Thyroid gland (tissue), 4 donors: ENCODE data around the gene UBL5.

Source experiments
- POLR2A ChIP-seq, 2 donors: fragments of 450-650 bp; IDR thresholded peaks; one replicate each; pipeline ENCODE4 v1.6.1; 2017; ENCODE audit warnings: antibody characterized with exemption in 2 of 2, mild to moderate bottlenecking in 2 of 2, moderate library complexity in 1 of 2
- TF ChIP-seq, protein P1 (sequence below), 6 experiments: fragments of 200-600 bp in 3 of 6; fragments of 450-650 bp in 3 of 6; sonication (generic) in 3 of 6; IDR thresholded peaks; one replicate each; pipeline ENCODE4 v1.5.1; 2016 to 2019; ENCODE audit warnings: antibody characterized with exemption in 6 of 6, mild to moderate bottlenecking in 2 of 6, inconsistent platforms in 1 of 6, moderate library complexity in 1 of 6

DNA sequence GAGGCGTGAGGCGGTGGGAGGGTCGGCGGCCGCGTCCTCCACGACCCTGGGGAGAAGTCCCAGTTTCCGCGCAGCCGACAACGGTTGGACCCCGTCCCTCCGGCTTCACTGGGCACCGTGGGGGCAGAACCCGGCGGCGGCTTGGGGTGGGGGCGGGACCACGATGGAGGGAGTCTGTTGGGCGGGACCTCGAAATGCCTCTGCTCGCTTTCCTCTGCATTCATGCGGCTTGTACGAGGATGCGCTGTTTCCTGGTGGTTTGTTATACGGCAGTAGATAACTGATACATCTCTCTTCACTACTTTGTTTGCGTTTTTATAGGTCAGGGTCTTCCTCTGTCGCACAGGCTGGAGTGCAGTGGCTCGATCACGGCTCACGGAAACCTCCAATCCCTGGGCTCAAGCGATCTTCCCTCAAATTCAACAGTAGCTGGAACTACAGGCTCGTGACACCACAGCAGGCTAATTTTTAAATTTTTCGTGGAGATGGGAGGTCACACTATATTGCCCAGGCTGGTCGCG lies 34.6 kb upstream of the UBL5 start:
- TF ChIP-seq, protein P1, sequence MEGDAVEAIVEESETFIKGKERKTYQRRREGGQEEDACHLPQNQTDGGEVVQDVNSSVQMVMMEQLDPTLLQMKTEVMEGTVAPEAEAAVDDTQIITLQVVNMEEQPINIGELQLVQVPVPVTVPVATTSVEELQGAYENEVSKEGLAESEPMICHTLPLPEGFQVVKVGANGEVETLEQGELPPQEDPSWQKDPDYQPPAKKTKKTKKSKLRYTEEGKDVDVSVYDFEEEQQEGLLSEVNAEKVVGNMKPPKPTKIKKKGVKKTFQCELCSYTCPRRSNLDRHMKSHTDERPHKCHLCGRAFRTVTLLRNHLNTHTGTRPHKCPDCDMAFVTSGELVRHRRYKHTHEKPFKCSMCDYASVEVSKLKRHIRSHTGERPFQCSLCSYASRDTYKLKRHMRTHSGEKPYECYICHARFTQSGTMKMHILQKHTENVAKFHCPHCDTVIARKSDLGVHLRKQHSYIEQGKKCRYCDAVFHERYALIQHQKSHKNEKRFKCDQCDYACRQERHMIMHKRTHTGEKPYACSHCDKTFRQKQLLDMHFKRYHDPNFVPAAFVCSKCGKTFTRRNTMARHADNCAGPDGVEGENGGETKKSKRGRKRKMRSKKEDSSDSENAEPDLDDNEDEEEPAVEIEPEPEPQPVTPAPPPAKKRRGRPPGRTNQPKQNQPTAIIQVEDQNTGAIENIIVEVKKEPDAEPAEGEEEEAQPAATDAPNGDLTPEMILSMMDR (IDR thresholded peaks at IDR 0.05): no peak
- no peak for TF ChIP-seq POLR2A (IDR thresholded peaks at IDR 0.05)
